Cerebellar cortex (tissue), 1 donor: ENCODE results near the gene POLL.
A peak's percentile ranks its signal among the peaks of the same experiment; 100 is the strongest.

Experiments
- DNase-seq: peaks from one replicate; pipeline ENCODE4 v3.0.0-alpha.2; 2015; ENCODE audit warnings: low spot score

The POLL gene

GRCh38 chr10:101573885-101574753 lies 13.9 kb downstream of the POLL start:
- DNase-seq: no peak

DNA sequence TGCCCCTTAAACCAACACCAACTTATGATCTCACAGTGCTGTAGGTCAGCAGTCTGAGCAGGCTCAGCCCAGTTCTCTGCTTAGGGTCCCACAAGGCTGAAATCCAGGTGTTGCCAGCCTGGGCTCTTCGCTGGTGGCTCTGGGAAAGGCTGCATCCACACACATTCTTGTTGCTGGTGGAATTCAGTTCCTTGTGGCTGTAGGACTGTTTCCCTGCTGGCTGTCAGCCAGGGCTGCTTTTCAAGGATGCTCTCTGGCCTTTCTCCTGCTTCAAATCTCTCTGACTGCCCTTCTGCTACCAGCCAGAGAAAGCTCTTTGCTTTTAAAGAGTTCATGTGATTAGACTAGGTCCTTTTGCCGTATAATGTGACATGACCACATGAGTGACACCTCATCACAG lies 15.3 kb downstream of the POLL start:
- no peak for DNase-seq

DNA sequence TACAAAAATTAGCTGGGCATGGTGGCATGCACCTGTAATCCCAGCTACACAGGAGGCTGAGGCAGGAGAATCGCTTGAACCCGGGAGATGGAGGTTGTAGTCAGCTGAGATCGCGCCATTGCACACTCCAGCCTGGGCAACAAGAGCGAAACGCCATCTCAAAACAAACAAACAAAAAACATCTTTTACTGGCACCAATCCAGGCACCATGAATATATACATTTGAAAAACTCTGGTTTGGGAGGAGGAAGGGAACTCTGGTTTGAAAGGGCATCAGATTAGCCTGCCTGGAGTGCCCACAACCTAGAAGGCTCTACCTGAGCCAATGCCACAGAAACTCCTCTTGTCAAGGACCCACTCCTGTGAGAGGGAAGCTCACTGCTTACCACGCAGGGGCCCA lies 15.9 kb downstream of the POLL start:
- DNase-seq: no peak

DNA sequence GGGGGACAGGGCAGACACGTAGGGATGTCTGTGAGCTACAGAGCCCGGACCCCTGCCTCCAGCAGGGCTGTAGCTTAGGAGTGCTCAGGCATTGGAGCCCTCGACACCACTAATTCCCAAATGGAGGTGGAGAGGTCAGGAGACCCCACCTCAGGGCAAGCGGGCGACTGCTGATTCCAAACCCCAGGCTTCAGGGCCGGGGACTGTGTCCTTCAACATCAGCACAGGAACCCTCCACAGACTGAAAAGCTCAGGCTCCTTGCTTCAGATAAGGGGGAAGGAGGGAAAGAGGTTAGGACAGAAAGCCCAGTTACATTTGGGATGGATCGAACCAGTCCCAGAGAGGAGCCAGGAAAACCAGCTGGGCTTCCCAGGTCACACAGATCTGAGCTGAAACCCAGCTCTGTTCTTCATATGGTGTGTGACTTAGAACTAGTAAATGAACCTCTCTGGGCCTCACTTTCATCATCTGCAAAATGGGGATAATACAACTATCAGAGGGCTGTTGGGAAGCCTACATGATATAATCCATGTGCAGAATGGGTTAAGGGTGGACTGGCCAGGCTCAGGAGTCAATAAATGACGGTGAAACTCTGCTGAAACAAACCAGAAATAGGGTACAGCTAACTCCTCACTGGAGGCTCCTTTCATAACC lies 16.7 kb downstream of the POLL start:
- no peak for DNase-seq

DNA sequence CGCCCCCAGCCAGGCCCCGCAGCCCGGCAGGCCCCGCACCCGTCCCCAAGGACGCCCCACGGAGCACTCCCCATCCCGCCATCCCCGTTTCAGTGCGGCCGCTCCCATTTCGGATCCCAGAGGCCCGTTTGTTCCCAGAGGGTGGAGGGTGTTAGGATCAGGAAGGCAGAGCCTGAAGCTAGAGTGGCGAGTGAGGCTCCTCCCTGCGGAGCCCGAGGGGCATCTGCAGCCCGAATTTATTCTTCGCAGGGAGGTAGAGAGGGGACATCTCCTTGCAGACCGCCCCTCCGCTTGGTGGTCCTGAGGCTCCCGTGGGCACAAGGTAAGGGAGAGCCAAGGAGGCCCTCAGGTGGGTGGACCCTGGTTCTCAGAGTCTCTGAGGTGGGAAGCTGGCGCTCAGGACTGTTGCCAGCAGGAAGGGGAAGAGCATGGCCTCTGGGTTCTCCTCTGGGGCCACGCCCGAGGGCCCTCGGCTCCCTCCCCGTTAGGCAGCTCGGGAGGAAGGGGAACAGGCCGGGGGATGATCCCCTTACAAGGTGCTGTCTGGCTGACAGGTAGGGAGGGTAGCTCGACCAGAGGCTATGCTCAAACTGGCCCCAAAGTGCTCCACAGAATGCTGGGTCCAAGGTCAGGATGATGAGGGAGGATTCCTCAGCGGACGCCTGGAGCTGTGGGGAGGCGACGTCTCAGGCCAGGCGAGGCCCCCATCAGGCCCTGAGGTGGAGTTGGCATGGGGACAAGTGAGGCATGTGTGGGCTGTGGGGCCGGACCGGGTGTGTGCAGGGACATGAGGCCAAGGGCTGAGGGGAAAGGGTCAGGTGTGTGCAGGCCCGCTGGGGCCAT lies 17.4 kb downstream of the POLL start:
- DNase-seq: no peak

DNA sequence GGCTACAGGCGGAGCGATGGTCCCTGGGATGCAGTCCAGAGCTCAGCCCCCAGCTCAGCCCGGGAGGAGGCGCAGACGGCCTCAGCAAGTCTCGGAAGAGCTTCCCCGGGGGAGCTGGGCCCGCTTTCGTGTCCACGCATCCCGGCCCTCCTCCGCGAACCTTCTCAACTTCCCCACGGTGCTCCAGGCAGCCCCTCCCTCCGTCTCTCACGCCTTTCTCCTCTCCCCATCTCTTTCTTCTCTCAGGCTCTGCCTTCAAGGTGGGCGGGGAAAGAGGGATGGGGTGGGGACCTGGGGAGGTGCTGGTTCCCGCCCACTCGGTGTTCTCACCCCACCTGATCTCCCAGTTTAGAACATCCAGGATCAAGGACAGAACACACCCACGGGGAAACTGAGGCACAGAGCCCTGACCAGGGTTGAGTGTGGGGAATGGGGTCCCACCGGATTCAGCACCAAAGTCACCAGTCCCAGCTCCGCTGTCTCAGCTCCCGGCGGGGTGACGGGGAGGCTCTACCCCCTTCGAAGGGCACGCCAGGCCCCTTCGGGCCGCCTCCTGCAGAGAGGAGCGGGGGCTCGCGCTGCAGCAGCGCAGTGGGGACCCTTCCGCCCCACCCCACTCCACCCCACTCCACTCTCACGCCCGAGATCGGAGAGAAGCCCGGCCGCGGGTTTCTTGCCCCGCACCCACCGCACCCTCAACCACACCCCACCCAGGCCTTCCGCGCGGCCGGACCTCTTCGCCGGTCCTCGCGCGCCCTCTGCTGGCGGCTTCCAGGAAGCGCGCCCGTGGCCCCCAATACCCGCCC lies 18.2 kb downstream of the POLL start:
- peak; percentile 72 for DNase-seq

DNA sequence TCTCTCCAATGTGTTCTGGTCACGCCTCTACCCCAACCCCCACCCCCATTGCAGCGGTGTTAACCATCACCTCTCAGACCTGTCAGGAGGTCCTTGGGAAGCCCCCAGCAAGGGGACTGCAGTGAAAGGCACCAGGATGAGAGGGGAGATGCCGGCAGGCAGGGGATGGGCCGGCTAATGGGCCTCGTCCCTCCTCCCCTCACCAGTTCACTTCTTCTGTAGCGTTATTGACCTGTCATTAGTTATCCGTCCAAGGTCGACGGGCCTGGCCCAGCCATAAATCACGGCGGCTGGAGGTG lies 18.8 kb downstream of the POLL start:
- DNase-seq: no peak

DNA sequence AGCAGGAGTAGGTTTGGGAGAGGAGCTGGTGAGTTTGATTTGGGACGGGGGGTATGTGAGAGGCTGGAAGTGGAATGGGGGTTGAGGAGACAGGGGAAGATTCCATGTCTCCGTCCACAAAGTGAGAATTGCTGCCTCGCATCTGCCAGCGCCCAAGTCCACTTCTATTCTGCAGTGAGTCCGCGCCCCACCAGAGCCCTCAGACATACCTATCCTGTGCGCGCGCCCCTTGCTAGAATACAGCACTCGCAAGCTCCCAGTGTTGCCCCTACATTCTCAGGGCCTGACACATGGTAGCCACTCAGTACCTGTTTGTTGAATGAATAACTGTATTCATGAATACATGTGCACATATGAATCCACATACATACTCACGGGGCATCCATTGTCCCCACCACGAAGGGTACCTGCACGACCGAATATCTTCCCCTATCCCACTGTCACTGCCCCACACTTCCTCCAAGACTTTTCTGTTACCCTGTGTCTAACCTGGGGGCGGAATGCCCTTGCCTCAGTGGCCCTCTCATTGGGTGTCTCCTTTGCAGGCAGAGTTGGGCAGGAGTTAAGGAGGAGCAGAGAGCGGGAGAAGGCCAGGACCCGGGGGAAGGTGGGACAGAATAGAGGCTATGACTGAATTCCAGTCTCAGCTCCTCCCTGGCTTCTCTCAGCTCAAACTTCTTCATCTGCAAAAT lies 19.9 kb downstream of the POLL start:
- DNase-seq: no peak

DNA sequence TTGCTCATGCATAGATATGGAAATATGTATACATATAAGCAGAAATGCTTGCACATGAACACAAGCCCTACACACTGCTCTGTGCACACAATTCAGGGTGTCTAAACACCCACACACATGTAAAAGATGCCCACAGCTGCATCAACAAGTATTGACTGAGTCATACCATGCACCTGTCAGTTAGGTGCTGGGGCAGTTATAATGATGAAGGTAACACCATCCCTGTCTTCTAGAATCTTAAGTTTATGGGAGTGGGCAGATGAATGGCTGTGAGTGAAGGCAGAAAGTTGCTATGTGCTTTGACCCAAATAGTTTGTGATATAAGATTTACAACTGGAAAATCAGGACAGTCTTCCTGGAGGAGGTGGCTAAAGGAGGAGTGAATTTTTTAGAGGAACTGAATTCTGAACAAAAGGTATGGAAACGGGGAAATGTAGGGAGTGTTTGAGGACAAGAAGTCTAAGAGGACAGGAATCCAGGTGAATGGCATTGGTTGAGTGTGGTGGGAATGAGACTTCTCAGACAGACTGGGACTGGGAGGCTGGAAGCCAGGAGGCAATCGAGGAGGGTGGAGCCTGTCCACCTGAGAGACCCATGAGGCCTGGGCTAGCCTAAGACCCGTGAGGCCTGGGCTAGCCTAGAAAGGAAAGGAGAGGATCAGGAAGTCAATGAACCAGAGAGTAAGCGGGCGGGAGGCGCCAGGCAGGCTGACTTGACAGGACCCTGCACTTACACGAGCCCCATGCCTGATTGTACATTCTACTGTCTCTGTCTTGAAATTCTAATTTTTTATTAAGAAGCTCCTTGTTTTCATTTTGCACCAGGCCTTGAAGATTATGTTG lies 20.7 kb downstream of the POLL start:
- no peak for DNase-seq

- DNase-seq: no peak
Observed at GRCh38 chr10:101566333-101567164, 21.5 kb downstream of the POLL start.

- no peak for DNase-seq
Observed at GRCh38 chr10:101565936-101566332, 22.1 kb downstream of the POLL start.

GRCh38 chr10:101565370-101565900 lies 22.6 kb downstream of the POLL start:
- no peak for DNase-seq

GRCh38 chr10:101564490-101564991 lies 23.5 kb downstream of the POLL start:
- DNase-seq: no peak

DNA sequence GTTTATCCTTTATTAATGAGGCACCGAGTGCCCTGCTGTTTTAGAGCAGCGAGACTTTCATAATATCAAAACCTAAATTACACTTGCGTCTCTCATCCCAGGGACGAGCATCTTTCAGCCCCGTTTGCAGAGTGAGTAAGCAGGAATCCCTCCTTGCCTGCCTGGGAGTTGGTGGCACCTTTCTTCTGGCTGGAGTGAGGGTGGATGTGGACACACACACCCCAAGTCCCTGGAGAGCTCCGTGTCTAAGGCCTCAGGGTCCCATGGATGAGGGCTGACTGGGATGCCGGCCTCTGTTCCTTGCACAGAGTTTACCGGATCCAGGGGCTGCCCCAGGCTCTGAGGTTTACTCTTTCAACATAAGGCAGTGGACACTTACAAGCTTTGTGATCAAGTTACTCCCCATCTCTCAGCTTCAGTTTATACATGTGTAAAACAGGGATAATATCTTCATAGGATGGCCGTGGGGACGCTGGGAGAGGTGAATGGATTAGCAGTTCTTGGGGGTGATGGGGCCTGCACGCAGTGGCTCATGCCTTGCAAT lies 24.5 kb downstream of the POLL start:
- no peak for DNase-seq

DNA sequence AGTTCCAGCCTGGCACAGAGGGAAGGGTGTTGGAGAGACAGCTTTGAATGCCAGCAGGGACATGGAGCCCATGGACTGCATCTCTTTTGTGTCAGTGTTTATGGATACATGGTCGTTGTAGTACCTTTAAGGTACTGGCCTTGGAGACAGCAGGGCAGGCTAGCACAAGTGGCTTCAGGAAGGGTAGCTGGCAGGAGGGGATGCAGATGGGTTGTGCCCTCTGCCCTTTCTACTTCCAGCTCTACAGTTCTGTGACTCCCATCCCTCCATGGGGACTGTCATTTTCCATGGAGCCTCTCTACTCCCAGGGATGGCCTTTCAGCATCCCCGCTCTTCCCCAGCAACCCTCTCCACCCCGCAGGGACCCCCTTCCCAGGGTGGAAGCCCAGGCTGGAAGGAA lies 25.1 kb downstream of the POLL start:
- no peak for DNase-seq

DNA sequence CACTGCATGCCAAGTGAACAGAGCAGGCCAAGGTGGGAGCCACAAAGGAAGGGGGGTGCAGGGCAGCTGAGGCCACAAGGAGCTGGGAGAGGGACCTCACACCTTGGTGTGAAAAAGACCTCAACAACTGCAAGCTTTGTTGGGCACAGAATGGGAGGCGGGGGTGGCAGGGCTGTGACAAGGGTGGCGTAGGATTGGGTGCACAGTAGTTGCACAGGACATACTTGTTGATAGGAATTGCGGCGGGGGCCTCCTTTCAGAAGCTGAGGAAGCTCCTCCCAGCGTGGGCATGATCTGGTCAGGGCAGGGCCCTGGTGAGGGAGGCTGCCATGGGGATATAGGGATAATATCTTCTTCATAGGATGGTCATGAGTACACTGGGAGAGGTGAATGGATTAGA lies 25.8 kb downstream of the POLL start:
- DNase-seq: no peak

DNA sequence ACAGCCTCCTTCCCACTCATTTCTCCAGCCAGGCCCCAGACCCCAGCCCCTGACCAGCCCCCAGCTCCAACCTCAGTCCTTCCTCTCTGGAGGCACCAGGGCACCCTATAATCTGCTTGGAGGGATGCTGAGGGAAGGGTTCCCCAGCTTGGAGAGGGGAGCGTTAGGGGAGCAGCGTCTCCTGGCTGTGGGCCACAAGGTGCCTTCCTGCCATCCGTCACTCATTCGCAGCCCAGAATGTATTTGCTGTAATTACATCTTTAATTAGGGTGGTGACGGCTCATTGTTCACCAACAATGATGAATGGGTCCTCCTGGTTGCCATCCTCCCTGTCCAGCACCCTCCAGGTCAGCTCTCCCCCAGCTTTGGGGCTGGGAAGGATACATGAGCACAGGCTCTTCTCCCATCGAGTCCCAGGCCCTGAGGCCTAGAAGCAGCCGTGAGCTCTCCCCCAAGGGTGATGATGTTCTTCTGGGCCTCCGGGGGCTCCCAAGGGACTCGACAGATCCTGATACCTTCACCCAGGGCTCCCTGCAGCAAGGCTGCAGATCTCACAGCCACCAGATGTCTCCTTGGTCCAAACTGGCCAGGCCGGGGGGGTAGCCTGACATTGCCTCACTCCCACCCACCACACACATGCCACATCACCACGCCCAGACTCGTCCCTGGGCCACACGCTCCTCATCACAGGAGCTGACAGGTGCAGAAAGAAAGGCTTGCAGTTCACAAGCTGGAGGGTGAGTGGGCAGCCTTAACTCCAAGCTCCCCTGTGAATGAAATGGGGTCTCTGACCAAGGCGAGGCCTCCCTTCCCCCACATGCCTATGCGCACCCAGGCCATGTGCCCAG lies 26.8 kb downstream of the POLL start:
- no peak for DNase-seq
